Activated CD8-positive, alpha-beta memory T cell treated with anti-CD3 and anti-CD28 coated beads, Interleukin-2, amount 50 U/mL, for 24 hours (primary cell): Measurements from ENCODE around the gene HECA.
"Not testable (repeated sequence)": the region's sequence is repeated elsewhere in the genome, so short reads cannot be mapped to it uniquely, and the experiment has no call there.

Experiments
- DNase-seq: peaks from one replicate; pipeline ENCODE4 v3.0.0-alpha.2; 2020; ENCODE audit errors: extremely low read depth

The HECA gene

GRCh38 chr6:139134817-139135577, at the start of gene HECA:
Gene HECA, plus strand, starts transcription at chr6:139135080. Its CDS starts 317 bp downstream, at chr6:139135397.
- DNase-seq: peak; percentile 97

GRCh38 chr6:139091826-139092225, 43.1 kb upstream of the HECA start:
- no peak for DNase-seq

GRCh38 chr6:139099984-139100383, 34.9 kb upstream of the HECA start:
- no peak for DNase-seq

GRCh38 chr6:139107051-139107450, 27.8 kb upstream of the HECA start:
- DNase-seq: no peak

DNA sequence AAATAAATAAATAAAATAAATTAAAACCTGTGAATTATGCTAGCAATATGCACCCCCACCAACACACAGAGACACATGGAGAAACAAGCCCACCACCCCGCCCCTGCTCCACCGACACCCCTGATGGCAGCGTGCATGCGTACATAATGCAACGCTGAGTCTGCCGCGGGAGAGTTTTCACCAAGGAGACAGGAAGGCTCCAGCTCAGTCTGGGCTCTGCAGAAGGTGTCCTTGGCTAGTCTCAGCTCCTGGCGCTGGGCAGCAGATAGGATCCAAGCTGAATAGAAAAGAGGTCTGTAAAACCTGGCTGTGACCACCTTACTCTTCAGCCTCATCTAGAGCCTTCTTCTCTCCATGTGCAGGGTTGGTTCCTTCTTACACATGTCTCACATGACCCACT, 26.5 kb upstream of the HECA start:
- no peak for DNase-seq

DNA sequence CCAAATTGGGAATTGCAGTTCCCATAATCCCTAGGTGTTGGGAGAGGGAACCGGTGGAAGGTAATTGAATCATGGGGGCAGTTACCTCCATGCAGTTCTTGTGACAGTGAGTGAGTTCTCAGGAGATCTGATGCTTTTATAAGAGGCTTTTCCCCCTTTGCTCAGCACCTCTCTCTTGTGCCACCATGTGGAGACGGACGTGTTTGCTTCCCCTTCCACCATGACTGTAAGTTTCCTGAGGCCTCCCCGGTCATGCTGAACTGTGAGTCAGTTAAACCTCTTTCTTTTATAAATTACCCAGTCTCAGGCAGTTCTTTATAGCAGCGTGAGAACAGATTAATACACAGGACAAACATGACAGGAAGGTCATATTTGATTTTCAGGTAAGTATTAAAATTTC, 25.3 kb upstream of the HECA start:
- DNase-seq: no peak

- no peak for DNase-seq
Observed at GRCh38 chr6:139112146-139112545, 22.7 kb upstream of the HECA start.

DNA sequence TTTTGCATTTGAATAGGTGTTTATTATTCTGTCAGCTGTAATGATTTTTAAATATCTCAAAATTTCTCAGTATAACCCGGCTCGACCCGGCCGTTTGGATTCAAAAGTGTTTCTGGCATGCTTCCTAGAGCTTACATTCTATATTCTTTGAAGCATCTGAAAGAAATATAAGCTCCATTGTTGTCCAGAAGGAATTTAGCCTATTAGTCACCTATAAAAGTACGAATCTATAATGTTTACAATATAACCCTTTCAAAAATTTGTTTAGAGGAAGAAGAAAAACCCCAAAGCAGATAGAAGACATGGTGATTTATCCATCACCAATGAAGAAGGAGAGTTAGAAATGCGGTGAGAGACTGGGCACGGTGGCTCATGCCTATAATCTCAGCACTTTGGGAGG, 22.3 kb upstream of the HECA start:
- no peak for DNase-seq

GRCh38 chr6:139114746-139115145, 20.1 kb upstream of the HECA start:
- no peak for DNase-seq

DNA sequence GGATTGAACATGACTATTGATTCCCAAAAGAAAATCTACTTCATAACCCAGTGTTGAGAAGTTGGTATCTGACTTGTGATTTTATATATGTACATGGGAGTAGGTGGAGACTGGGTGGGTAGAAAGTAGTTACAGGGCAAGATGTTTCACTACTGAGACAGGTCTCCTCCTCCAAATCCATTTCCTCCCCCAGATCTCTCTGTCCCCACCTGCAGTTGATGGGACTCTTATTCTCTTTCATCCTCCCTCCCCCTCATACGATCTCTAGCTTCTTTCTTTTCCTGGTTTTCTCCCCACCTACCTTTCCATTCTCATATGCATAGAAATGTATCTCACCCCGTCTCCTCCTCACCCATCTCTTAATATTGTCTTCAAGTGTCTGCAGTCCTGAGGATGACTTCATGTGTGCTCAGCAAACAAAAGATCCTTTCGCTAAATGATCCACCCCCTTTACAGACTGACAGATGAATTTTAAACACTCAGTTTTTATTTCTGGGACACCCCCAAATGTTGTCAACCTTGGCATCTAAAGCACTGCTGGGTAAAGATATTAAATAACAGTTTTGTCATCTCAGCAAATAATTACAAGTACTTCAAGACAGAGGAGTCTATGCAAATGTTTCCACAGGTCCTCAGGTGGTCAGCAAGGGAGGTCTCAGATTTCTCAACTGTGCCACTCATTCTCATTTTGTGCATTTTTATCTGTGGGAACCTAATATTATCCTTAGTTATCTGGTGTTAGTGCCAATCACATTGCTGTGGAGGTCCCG, 18.7 kb upstream of the HECA start:
- DNase-seq: no peak

- DNase-seq: no peak
Observed at GRCh38 chr6:139117734-139118133, 17.1 kb upstream of the HECA start.

- DNase-seq: no peak
Observed at GRCh38 chr6:139119552-139119951, 15.3 kb upstream of the HECA start.

GRCh38 chr6:139122823-139123222, 12.1 kb upstream of the HECA start:
- not testable (repeated sequence) for DNase-seq

GRCh38 chr6:139124887-139125672, 9.8 kb upstream of the HECA start:
- DNase-seq: peak; percentile 70

DNA sequence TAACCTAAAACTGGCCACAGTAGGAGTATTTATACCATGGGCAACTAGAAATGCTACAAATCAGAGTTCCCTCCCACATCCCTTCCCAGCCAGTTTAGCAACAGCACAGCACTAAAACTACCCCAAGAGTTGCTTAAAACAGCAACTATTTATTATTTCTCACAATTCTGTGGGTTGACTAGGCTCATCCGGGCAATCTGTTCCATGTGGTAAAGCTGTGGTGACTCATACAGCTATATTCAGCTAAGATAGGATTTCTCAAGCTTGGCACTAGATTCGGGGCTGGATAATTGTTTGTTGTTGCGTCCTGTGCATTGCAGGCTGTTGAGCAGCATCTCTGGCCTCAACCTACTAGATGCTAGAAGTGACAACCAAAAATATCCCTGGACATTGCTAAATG, 8.6 kb upstream of the HECA start:
- DNase-seq: no peak

DNA sequence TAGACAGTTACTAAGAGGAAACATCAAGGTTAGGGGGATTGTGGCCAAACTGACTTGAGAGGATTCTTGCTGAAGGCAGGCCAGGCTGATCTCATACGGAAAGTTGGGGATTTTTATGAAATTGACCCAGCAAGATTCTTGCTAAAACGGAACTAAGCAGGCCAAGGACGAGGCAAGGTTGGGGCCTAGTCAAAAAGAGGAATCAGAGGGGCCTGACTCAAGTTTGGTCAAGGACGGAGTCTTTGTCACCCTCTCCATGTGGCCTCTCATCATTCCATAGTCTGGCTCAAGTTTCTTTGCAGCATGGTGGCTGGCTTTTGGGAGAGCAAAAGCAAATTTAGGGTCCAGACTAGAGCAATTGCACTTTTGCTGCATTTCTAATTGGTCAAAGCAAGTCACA, 7.9 kb upstream of the HECA start:
- DNase-seq: no peak

DNA sequence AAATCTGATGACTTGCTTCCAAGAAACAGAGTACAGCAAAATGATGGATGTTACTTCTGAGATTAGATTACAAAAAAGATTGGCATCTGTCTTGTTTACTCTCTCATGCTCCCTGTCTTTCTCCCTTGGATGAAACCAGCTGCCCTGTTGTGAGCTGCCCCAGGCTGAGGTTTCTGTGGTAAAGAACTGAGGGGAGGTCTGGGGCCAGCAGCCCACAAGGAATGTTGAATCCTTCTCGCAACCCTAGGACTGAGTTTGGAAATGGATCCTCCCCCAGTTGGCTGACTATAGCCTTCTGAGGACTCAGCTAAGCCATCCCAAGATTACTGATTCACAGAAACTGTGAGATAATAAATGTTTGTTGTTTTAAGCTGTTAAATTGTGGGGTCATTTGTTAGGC, 5.6 kb upstream of the HECA start:
- no peak for DNase-seq

- DNase-seq: no peak
Observed at GRCh38 chr6:139131736-139132280, 3.1 kb upstream of the HECA start.

GRCh38 chr6:139133262-139134063, 1.4 kb upstream of the HECA start:
- DNase-seq: no peak

DNA sequence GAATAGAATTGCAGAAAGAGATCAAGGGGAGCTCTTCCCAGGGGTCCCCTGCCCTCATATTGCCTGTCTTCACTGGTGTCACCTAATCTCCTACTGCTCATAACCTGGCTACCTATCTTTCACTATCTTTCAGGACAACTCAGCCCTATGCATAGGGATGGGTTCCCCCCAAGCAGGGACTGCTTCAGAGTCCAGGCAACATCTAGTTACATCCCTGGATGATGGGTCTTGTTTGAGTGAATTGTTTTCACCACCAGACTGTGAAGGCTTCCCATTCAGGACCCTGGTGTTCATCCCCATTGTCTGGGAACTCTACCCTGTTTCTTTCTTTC, 850 bp upstream of the HECA start:
- no peak for DNase-seq
